HEK293 (cell line): ENCODE results near the gene LPAR2.

Source experiments
- CTCF ChIA-PET: fragments of 350-600 bp; formaldehyde crosslinking; extraction: SDS; loops from one replicate; lab custom pipeline; 2021; ENCODE audit warnings: antibody characterized with exemption; lab: Yijun Ruan, JAX
- POLR2A ChIA-PET: fragments of 300-600 bp; formaldehyde crosslinking; extraction: SDS; loops from one replicate; lab custom pipeline; 2020; ENCODE audit warnings: antibody characterized with exemption, inconsistent platforms; lab: Yijun Ruan, JAX
- H3K27ac ChIP-seq: fragments of 200-500 bp; sonication (Bioruptor generic); 2 replicates; pipeline ENCODE4 v1.5.1; 2014; ENCODE audit warnings: low read depth, low read length, control low read depth, inconsistent platforms; ENCODE audit errors: extremely low read depth
- H3K36me3 ChIP-seq, 2 experiments: fragments of 200-500 bp in 1 of 2; sonication (Bioruptor generic) in 1 of 2; 1 replicate in 1 of 2; 2 replicates in 1 of 2; pipeline ENCODE4 v1.5.1; 2014 to 2017; ENCODE audit warnings: inconsistent platforms in 2 of 2, low read length in 2 of 2; ENCODE audit not compliant: control insufficient read depth in 2 of 2, insufficient read depth in 1 of 2
- H3K4me1 ChIP-seq: fragments of 200-500 bp; sonication (Bioruptor generic); 2 replicates; pipeline ENCODE4 v1.5.1; 2014; ENCODE audit warnings: mild to moderate bottlenecking, low read length, inconsistent platforms; ENCODE audit not compliant: control insufficient read depth, insufficient read depth
- H3K4me3 ChIP-seq: 2 replicates; pipeline ENCODE4 v1.5.1; 2011; ENCODE audit warnings: low read depth, mild to moderate bottlenecking, control low read depth, low read length, moderate library complexity
- H3K9me3 ChIP-seq: fragments of 200-500 bp; sonication (Bioruptor generic); 2 replicates; pipeline ENCODE4 v1.5.1; 2014; ENCODE audit warnings: low read depth, low read length, inconsistent platforms; ENCODE audit not compliant: control insufficient read depth, insufficient read depth
- BCL11A ChIP-seq: fragments of 450-650 bp; formaldehyde crosslinking; IDR thresholded peaks from 2 replicates; pipeline ENCODE4 v1.5.1; 2016; ENCODE audit warnings: low read depth, missing biosample characterization, missing genetic modification characterization
- BCL11B ChIP-seq: fragments of 450-650 bp; formaldehyde crosslinking; IDR thresholded peaks from 2 replicates; pipeline ENCODE4 v1.5.1; 2016; ENCODE audit warnings: low read depth, missing biosample characterization, missing genetic modification characterization
- HIC1 ChIP-seq: fragments of 450-650 bp; formaldehyde crosslinking; IDR thresholded peaks from 2 replicates; pipeline ENCODE4 v1.5.1; 2016; ENCODE audit warnings: missing biosample characterization, missing genetic modification characterization
- INSM2 ChIP-seq: fragments of 450-650 bp; formaldehyde crosslinking; IDR thresholded peaks from 2 replicates; pipeline ENCODE4 v1.5.1; 2016; ENCODE audit warnings: missing biosample characterization, missing genetic modification characterization
- PRDM2 ChIP-seq: fragments of 450-650 bp; formaldehyde crosslinking; IDR thresholded peaks from 2 replicates; pipeline ENCODE4 v1.5.1; 2016; ENCODE audit warnings: missing biosample characterization, missing genetic modification characterization, borderline replicate concordance
- RBAK ChIP-seq: fragments of 450-650 bp; formaldehyde crosslinking; IDR thresholded peaks from 2 replicates; pipeline ENCODE4 v1.5.1; 2016; ENCODE audit warnings: missing biosample characterization, missing genetic modification characterization
- ZBTB11 ChIP-seq: fragments of 450-650 bp; formaldehyde crosslinking; conservative IDR thresholded peaks from 2 replicates; pipeline ENCODE4 v1.5.1; 2016; ENCODE audit warnings: low read depth, missing biosample characterization, missing genetic modification characterization
- ZNF140 ChIP-seq: fragments of 450-650 bp; formaldehyde crosslinking; IDR thresholded peaks from 2 replicates; pipeline ENCODE4 v1.5.1; 2016; ENCODE audit warnings: missing biosample characterization, missing genetic modification characterization
- ZNF324 ChIP-seq: fragments of 450-650 bp; formaldehyde crosslinking; IDR thresholded peaks from 2 replicates; pipeline ENCODE4 v1.5.1; 2016; ENCODE audit warnings: missing biosample characterization, missing genetic modification characterization
- ZNF488 ChIP-seq: fragments of 450-650 bp; formaldehyde crosslinking; IDR thresholded peaks from 2 replicates; pipeline ENCODE4 v1.5.1; 2016; ENCODE audit warnings: missing biosample characterization, missing genetic modification characterization
- ZNF776 ChIP-seq: fragments of 450-650 bp; formaldehyde crosslinking; IDR thresholded peaks from 2 replicates; pipeline ENCODE4 v1.5.0; 2017; ENCODE audit warnings: missing biosample characterization, missing genetic modification characterization, borderline replicate concordance

Gene LPAR2

GRCh38 chr19:19637186-19637522, 9.1 kb upstream of the LPAR2 start (continued):
- TF ChIP-seq INSM2 (tag by site-specific recombination) (no peak), ZNF140 (no peak), ZBTB11 (no peak)
- TF ChIP-seq, all 188 proteins: peak for 0

GRCh38 chr19:19636573-19637185, 8.7 kb upstream of the LPAR2 start:
- H3K4me1 ChIP-seq: no peaks in the 10 kb centered on the region
- H3K9me3 ChIP-seq: no peaks in the 10 kb centered on the region
- ChIA-PET POLR2A (interaction anchor here (0.6 kb wide), 1 partner anchor 16 kb away, joined by 3 read pairs; no protein-coding TSS in a partner anchor), CTCF (no interaction called here)
- H3K36me3 ChIP-seq: peaks cover 0 to 42% of the 10 kb centered on the region in 2 experiments; a peak in 2 of 3 replicates
- no peak overlapping the region for H3K27ac ChIP-seq
- TF ChIP-seq RBAK (tag by site-specific recombination): no peak
- TF ChIP-seq BCL11A (tag by site-specific recombination): peak; percentile 43; the same call in 1 of the 2 replicates
- TF ChIP-seq ZNF488: no peak
- TF ChIP-seq BCL11B (tag by site-specific recombination): peak; percentile 62; the same call in 1 of the 2 replicates
- no peak for TF ChIP-seq ZNF776 (tag by site-specific recombination)
- TF ChIP-seq ZNF324: no peak
- no peak for TF ChIP-seq HIC1
- TF ChIP-seq PRDM2 (tag by site-specific recombination): no peak
- no peak overlapping the region for H3K4me3 ChIP-seq
